B cell (primary cell): ENCODE measurements around the gene ALG2. TPM values are rescaled to one million over a fixed set of nuclear protein-coding genes. Genes with fewer than 3 reads are reported as not detected.

ENCODE experiments used
- ATAC-seq: fragments of 200-7000 bp; cut with Tn5 transposase; one replicate; pipeline ENCODE4 v1.10.0; 2021; ENCODE audit warnings: low read depth, mild to moderate bottlenecking, moderate number of reproducible peaks, moderate library complexity
- CTCF ChIA-PET: fragments of 350-600 bp; sonication (Branson Sonifier 250); formaldehyde crosslinking; loops from one replicate; lab custom pipeline; 2021; ENCODE audit warnings: antibody characterized with exemption, inconsistent platforms; lab: Charles Lee
- POLR2A ChIA-PET: fragments of 350-600 bp; sonication (Branson Sonifier 250); formaldehyde crosslinking; loops from one replicate; lab custom pipeline; 2021; ENCODE audit warnings: antibody characterized with exemption; lab: Charles Lee
- DNase-seq: peaks from one replicate; pipeline ENCODE4 v3.0.0; 2013
- H2AFZ ChIP-seq: 2 replicates; pipeline ENCODE4 v1.6.1; 2012; ENCODE audit warnings: mild to moderate bottlenecking, low read depth, low read length; ENCODE audit not compliant: insufficient read depth, poor library complexity, severe bottlenecking
- H3K27ac ChIP-seq, 2 donors: 1 replicate in 1 of 2; 2 replicates in 1 of 2; pipeline ENCODE4 v1.5.1; 2012 to 2013; ENCODE audit warnings: low read length in 2 of 2, mild to moderate bottlenecking in 2 of 2, moderate library complexity in 1 of 2
- H3K27me3 ChIP-seq, 4 experiments: fragments of 200-600 bp in 1 of 4; sonication (generic) in 1 of 4; replicated peaks in 1 of 4; 1 replicate in 2 of 4; 2 replicates in 2 of 4; pipeline versions ENCODE4 v1.6.1 to v1.7.0; 2013 to 2016; ENCODE audit warnings: low read length in 3 of 4, mild to moderate bottlenecking in 2 of 4, mixed read lengths in 1 of 4, moderate library complexity in 1 of 4; ENCODE audit not compliant: insufficient read depth in 4 of 4, control insufficient read depth in 3 of 4; ENCODE audit errors: control extremely low read depth in 1 of 4
- H3K36me3 ChIP-seq, 2 experiments: replicated peaks in 1 of 2; 1 replicate in 1 of 2; 2 replicates in 1 of 2; pipeline versions ENCODE4 v1.6.1 to v1.7.1; 2013; ENCODE audit warnings: low read length in 1 of 2; ENCODE audit not compliant: insufficient read depth in 2 of 2, control insufficient read depth in 1 of 2; ENCODE audit errors: control extremely low read depth in 1 of 2, extremely low read depth in 1 of 2
- H3K4me1 ChIP-seq, 2 donors: fragments of 200-600 bp in 1 of 2; sonication (generic) in 1 of 2; 1 replicate in 1 of 2; 2 replicates in 1 of 2; pipeline versions ENCODE4 v1.5.1 to v1.6.1; 2013 to 2017; ENCODE audit warnings: low read length in 2 of 2; ENCODE audit not compliant: control insufficient read depth in 2 of 2, insufficient read depth in 2 of 2
- H3K4me2 ChIP-seq: replicated peaks from 2 replicates; pipeline ENCODE3; 2012; ENCODE audit warnings: mild to moderate bottlenecking, low read depth, low read length; ENCODE audit not compliant: poor library complexity, severe bottlenecking
- H3K4me3 ChIP-seq, 5 experiments: fragments of 200-600 bp in 1 of 5; sonication (generic) in 1 of 5; 1 replicate in 3 of 5; 2 replicates in 2 of 5; pipeline versions ENCODE4 v1.5.1 to v1.7.0; 2011 to 2016; ENCODE audit warnings: low read length in 4 of 5, mild to moderate bottlenecking in 4 of 5, low read depth in 2 of 5, control low read depth in 1 of 5, moderate library complexity in 1 of 5; ENCODE audit not compliant: insufficient read depth in 1 of 5; ENCODE audit errors: control extremely low read depth in 1 of 5, extremely low read depth in 1 of 5
- H3K79me2 ChIP-seq: fragments of 200-600 bp; sonication (generic); one replicate; pipeline ENCODE4 v1.6.0; 2016; ENCODE audit warnings: low read length; ENCODE audit not compliant: control insufficient read depth, insufficient read depth
- H3K9ac ChIP-seq: fragments of 200-600 bp; sonication (generic); 2 replicates; pipeline ENCODE4 v1.6.1; 2017; ENCODE audit warnings: mild to moderate bottlenecking, low read length, moderate library complexity
- H3K9me3 ChIP-seq, 3 donors: one replicate each; pipeline versions ENCODE4 v1.6.1 to v1.7.1; 2013; ENCODE audit warnings: low read length in 2 of 3; ENCODE audit not compliant: control insufficient read depth in 2 of 3, insufficient read depth in 1 of 3; ENCODE audit errors: control extremely low read depth in 1 of 3
- H4K20me1 ChIP-seq: 2 replicates; pipeline ENCODE4 v1.6.0; 2012; ENCODE audit warnings: mild to moderate bottlenecking, low read length; ENCODE audit not compliant: insufficient read depth, control insufficient read depth, poor library complexity, severe bottlenecking
- H3K27ac Mint-ChIP-seq: one replicate; pipeline ENCODE4 v1.8.0; 2021; ENCODE audit warnings: mixed read lengths
- H3K27me3 Mint-ChIP-seq: one replicate; pipeline ENCODE4 v1.8.0; 2021; ENCODE audit warnings: mixed read lengths
- H3K4me1 Mint-ChIP-seq: one replicate; pipeline ENCODE4 v1.8.0; 2021; ENCODE audit warnings: mixed read lengths
- H3K4me3 Mint-ChIP-seq: one replicate; pipeline ENCODE4 v1.8.0; 2021; ENCODE audit warnings: mixed read lengths
- H3K9me3 Mint-ChIP-seq: one replicate; pipeline ENCODE4 v1.8.0; 2022; ENCODE audit warnings: mixed read lengths; ENCODE audit not compliant: insufficient read depth
- EZH2 ChIP-seq: IDR thresholded peaks from 2 replicates; pipeline ENCODE4 v1.6.1; 2012; ENCODE audit warnings: borderline replicate concordance, low read depth, mild to moderate bottlenecking, moderate library complexity, low read length; ENCODE audit not compliant: insufficient read depth, poor library complexity, severe bottlenecking
- WGBS: methylation state at CpG from one replicate; pipeline ENCODE4 v1.1.5; 2013; ENCODE audit warnings: missing lambda C conversion rate; ENCODE audit not compliant: insufficient coverage; 5-methylcytosine and 5-hydroxymethylcytosine counted together
- intact Hi-C: fragments of 100-400 bp; cut with micrococcal nuclease; formaldehyde crosslinking; loops from one replicate; pipeline ENCODE4 v1.10.0; 2022
- polyA plus RNA-seq: library from polyadenylated mRNA; depleted of rRNA; stranded (reverse); fragments of >200 nt; gene quantifications from 2 replicates; pipeline ENCODE4 v1.2.3, GENCODE V29; 2012
- total RNA-seq, 2 donors: library from RNA; stranded (reverse); fragments of 120-200 nt in 1 of 2; gene quantifications; 1 replicate in 1 of 2; 2 replicates in 1 of 2; pipeline versions ENCODE4 v1.2.3 to v1.2.4, GENCODE V29; 2013 to 2022
- TF ChIP-seq, protein P1 (sequence below): fragments of 200-600 bp; IDR thresholded peaks from one replicate; pipeline ENCODE4 v1.8.0; 2022; ENCODE audit warnings: antibody characterized with exemption, mild to moderate bottlenecking

Gene ALG2
- total and polyA plus RNA-seq, 2 donors (not counting 1 experiment from before 2014, with no cell fraction given) = 14.3 to 46.3 TPM

DNA sequence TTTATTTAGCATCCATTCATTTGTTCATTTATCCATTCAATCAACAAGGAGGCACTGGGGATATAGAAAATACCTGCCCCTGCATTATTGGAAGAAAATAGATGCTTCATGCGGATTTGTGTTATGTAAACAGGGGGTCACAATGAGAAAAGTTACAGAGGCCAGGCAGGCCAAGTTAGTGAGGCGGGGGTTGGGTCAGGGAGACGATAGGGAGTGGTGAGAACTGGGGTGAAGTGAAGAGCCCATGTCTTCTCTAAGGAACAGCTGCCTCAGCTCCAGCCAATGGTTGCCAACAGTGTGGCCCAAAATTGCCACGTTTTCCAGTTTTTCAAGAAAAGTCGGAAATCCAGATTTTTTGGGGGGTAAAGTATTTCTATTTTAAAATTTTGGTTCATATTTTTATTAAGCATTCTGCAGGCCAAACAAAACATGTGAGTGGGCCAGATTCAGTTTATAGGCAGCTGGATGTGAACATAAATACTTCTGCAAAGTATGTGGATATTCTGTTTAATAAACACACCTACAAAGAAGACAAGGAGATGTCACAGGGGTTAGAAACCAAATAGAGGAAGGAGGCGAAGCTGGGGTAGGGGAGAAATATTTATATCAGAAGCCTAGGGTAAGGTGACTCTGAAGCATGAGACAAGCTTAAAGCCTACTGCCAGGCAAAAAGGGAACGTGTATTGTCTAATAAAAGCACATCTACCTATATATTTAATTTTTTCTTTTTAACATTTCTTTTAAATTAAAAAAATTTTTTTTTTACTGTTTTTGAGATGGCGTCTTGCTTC, 44.0 kb downstream of the ALG2 start:
- H3K9ac ChIP-seq = no peak overlapping the region
- no peak overlapping the region for H3K4me3 ChIP-seq
- DNase-seq (peak; percentile 50), ATAC-seq (peak; percentile 39)
- H2AFZ ChIP-seq = no peak overlapping the region
- Mint-ChIP-seq H3K27ac (no peak overlapping the region), H3K4me1 (peaks cover 62% of the 10 kb centered on the region), H3K27me3 (no peaks in the 10 kb centered on the region), H3K9me3 (no peaks in the 10 kb centered on the region), H3K4me3 (no peak overlapping the region)
- H3K4me1 ChIP-seq = peaks cover 20 to 32% of the 10 kb centered on the region in 2 donors
- H3K27ac ChIP-seq = no peak overlapping the region
- H3K9me3 ChIP-seq = no peaks in the 10 kb centered on the region
- no peak for TF ChIP-seq EZH2
- TF ChIP-seq, protein P1, sequence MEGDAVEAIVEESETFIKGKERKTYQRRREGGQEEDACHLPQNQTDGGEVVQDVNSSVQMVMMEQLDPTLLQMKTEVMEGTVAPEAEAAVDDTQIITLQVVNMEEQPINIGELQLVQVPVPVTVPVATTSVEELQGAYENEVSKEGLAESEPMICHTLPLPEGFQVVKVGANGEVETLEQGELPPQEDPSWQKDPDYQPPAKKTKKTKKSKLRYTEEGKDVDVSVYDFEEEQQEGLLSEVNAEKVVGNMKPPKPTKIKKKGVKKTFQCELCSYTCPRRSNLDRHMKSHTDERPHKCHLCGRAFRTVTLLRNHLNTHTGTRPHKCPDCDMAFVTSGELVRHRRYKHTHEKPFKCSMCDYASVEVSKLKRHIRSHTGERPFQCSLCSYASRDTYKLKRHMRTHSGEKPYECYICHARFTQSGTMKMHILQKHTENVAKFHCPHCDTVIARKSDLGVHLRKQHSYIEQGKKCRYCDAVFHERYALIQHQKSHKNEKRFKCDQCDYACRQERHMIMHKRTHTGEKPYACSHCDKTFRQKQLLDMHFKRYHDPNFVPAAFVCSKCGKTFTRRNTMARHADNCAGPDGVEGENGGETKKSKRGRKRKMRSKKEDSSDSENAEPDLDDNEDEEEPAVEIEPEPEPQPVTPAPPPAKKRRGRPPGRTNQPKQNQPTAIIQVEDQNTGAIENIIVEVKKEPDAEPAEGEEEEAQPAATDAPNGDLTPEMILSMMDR = no peak
- intact Hi-C loops = no loop called here
- ChIA-PET POLR2A (interaction anchor here (2.6 kb wide), 1 partner anchor 10 kb away, joined by 6 read pairs; no protein-coding TSS in a partner anchor), CTCF (interaction anchor here (1.2 to 4.3 kb wide), 4 partner anchors 10 to 1144 kb away, joined by 3 to 41 read pairs (median 10); no protein-coding TSS in a partner anchor)
- no peaks in the 10 kb centered on the region for H3K27me3 ChIP-seq
- H4K20me1 ChIP-seq = no peaks in the 10 kb centered on the region
- H3K79me2 ChIP-seq = no peaks in the 10 kb centered on the region
- H3K36me3 ChIP-seq = no peaks in the 10 kb centered on the region
- 98% methylated on average over 3 of the region's 8 CpGs for WGBS
- H3K4me2 ChIP-seq = no peak overlapping the region

- Histone ChIP-seq H3K4me3 (no peak overlapping the region), H3K4me2 (no peak overlapping the region), H3K27ac (no peak overlapping the region), H3K4me1 (peaks cover 9 to 22% of the 10 kb centered on the region in 2 donors), H3K9me3 (no peaks in the 10 kb centered on the region), H2AFZ (no peak overlapping the region), H4K20me1 (no peaks in the 10 kb centered on the region), H3K27me3 (no peaks in the 10 kb centered on the region), H3K79me2 (no peaks in the 10 kb centered on the region), H3K36me3 (no peaks in the 10 kb centered on the region), H3K9ac (no peak overlapping the region)
- no peak overlapping the region for H3K4me3 Mint-ChIP-seq
- H3K27me3 Mint-ChIP-seq = no peaks in the 10 kb centered on the region
- H3K4me1 Mint-ChIP-seq = peaks cover 50% of the 10 kb centered on the region
- intact Hi-C loops = no loop called here
- no peak for DNase-seq
- TF ChIP-seq, protein P1 = no peak
- no peak for TF ChIP-seq EZH2
- ChIA-PET CTCF (interaction anchor here (1.3 to 4.3 kb wide), 5 partner anchors 8 to 1146 kb away, joined by 3 to 41 read pairs (median 4); no protein-coding TSS in a partner anchor), POLR2A (interaction anchor here (2.6 kb wide), 1 partner anchor 9 kb away, joined by 6 read pairs; no protein-coding TSS in a partner anchor)
- no peaks in the 10 kb centered on the region for H3K9me3 Mint-ChIP-seq
- no peak for ATAC-seq
- peak overlapping the region; percentile 34 for H3K27ac Mint-ChIP-seq
- WGBS = 88% methylated on average over 4 of the region's 4 CpGs
These were observed 45.2 kb downstream of the ALG2 start for GRCh38 chr9:99176527-99177013.
